Naive thymus-derived CD4-positive, alpha-beta T cell (primary cell): ENCODE measurements around the gene DPH5. TPM values are rescaled to one million over a fixed set of nuclear protein-coding genes. Genes with fewer than 3 reads are reported as not detected.
A peak's percentile ranks its signal among the peaks of the same experiment; 100 is the strongest.

Source experiments
- ATAC-seq: fragments of 150-1000 bp; cut with Tn5 transposase; 2 replicates; pipeline ENCODE4 v1.10.0; 2021; ENCODE audit warnings: mild to moderate bottlenecking, moderate library complexity
- CTCF ChIA-PET: fragments of 350-600 bp; sonication (Branson Sonifier 250); formaldehyde crosslinking; loops from one replicate; lab custom pipeline; 2021; ENCODE audit warnings: antibody characterized with exemption; lab: Charles Lee
- POLR2A ChIA-PET: fragments of 350-600 bp; sonication (Branson Sonifier 250); formaldehyde crosslinking; loops from one replicate; lab custom pipeline; 2021; ENCODE audit warnings: antibody characterized with exemption, inconsistent platforms; lab: Charles Lee
- DNase-seq, 9 donors: peaks; one replicate each; pipeline versions ENCODE4 v3.0.0 to v3.0.0-alpha.2; 2020 to 2022; ENCODE audit warnings: mixed read lengths in 1 of 9
- H3K27ac ChIP-seq: one replicate; pipeline ENCODE4 v1.7.0; 2013; ENCODE audit warnings: mild to moderate bottlenecking, low read depth, low read length, moderate library complexity
- H3K27me3 ChIP-seq, 2 donors: one replicate each; pipeline ENCODE4 v1.7.0; 2013; ENCODE audit warnings: low read length in 2 of 2, mild to moderate bottlenecking in 2 of 2, moderate library complexity in 2 of 2; ENCODE audit not compliant: control insufficient read depth in 2 of 2, insufficient read depth in 2 of 2
- H3K36me3 ChIP-seq, 3 experiments: 1 replicate in 2 of 3; 2 replicates in 1 of 3; pipeline ENCODE4 v1.7.0; 2013; ENCODE audit warnings: low read length in 3 of 3, mild to moderate bottlenecking in 3 of 3, moderate library complexity in 1 of 3; ENCODE audit not compliant: insufficient read depth in 3 of 3, control insufficient read depth in 2 of 3
- H3K4me1 ChIP-seq, 2 donors: one replicate each; pipeline ENCODE4 v1.7.0; 2013; ENCODE audit warnings: low read length in 2 of 2, mild to moderate bottlenecking in 2 of 2, moderate library complexity in 1 of 2; ENCODE audit not compliant: control insufficient read depth in 2 of 2, insufficient read depth in 2 of 2
- H3K4me3 ChIP-seq: 2 replicates; pipeline ENCODE4 v1.7.0; 2013; ENCODE audit warnings: mild to moderate bottlenecking, low read length
- H3K9me3 ChIP-seq, 3 experiments: 1 replicate in 2 of 3; 2 replicates in 1 of 3; pipeline ENCODE4 v1.7.0; 2013; ENCODE audit warnings: low read length in 3 of 3; ENCODE audit not compliant: control insufficient read depth in 2 of 3
- H3K27ac Mint-ChIP-seq, 9 donors: one replicate each; pipeline ENCODE4 v1.8.0; 2020 to 2022; ENCODE audit warnings: mixed read lengths in 9 of 9, mild to moderate bottlenecking in 8 of 9, moderate library complexity in 5 of 9, inconsistent platforms in 2 of 9
- H3K27me3 Mint-ChIP-seq, 5 donors: one replicate each; pipeline ENCODE4 v1.8.0; 2021 to 2022; ENCODE audit warnings: mixed read lengths in 5 of 5, mild to moderate bottlenecking in 1 of 5
- H3K36me3 Mint-ChIP-seq, 5 donors: one replicate each; pipeline ENCODE4 v1.8.0; 2020 to 2022; ENCODE audit warnings: mixed read lengths in 5 of 5, mild to moderate bottlenecking in 3 of 5, inconsistent platforms in 1 of 5
- H3K4me1 Mint-ChIP-seq, 7 donors: one replicate each; pipeline ENCODE4 v1.8.0; 2020 to 2022; ENCODE audit warnings: mixed read lengths in 7 of 7, mild to moderate bottlenecking in 3 of 7, inconsistent platforms in 1 of 7
- H3K4me3 Mint-ChIP-seq, 10 donors: one replicate each; pipeline ENCODE4 v1.8.0; 2020 to 2022; ENCODE audit warnings: mild to moderate bottlenecking in 10 of 10, mixed read lengths in 10 of 10, moderate library complexity in 6 of 10, inconsistent platforms in 2 of 10
- H3K9me3 Mint-ChIP-seq, 11 donors: one replicate each; pipeline ENCODE4 v1.8.0; 2020 to 2022; ENCODE audit warnings: mixed read lengths in 11 of 11, mild to moderate bottlenecking in 4 of 11, inconsistent platforms in 1 of 11, moderate library complexity in 1 of 11
- intact Hi-C, 2 donors: fragments of 100-400 bp; cut with micrococcal nuclease; formaldehyde crosslinking; loops; one replicate each; pipeline ENCODE4 v1.15.1; 2023
- polyA plus RNA-seq, 2 donors: library from polyadenylated mRNA; unstranded; fragments of 300-500 nt; fragmentation: Illumina TruSeq; gene quantifications; one replicate each; pipeline ENCODE4 v1.2.3, GENCODE V29; 2021
- total RNA-seq, 6 experiments: library from RNA in 5 of 6; stranded (reverse) in 5 of 6; gene quantifications; 1 replicate in 5 of 6; 2 replicates in 1 of 6; pipeline ENCODE4 v1.2.3 and lab custom pipeline; 2021 to 2026

The DPH5 gene
- total and polyA plus RNA-seq, 7 experiments from 2014 or later = 26.3 to 72.2 (median 53.7) TPM

DNA sequence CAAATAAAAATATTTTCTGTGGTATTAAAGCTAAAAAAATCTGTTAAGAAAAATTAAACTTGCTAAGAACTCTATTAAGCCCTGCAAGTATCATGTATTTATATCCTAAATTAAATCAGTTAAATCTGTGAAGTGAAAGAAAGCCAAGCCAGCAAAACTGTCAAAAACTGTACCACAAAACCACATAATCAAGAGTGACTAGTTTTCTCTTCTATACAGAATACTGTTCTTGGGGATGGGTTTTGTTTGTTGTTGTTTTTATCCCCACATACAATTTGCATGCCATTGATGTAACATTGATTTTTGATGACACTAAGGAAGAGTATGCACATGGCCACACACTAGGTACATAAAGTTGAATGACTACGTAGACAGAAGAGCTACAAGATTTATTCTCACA lies 20.4 kb downstream of the DPH5 start:
- Histone ChIP-seq H3K27ac (peak overlapping the region; percentile 11), H3K9me3 (no peaks in the 10 kb centered on the region), H3K4me3 (no peak overlapping the region), H3K27me3 (no peaks in the 10 kb centered on the region), H3K36me3 (no peaks in the 10 kb centered on the region), H3K4me1 (peaks cover 28 to 47% of the 10 kb centered on the region in 2 donors)
- DNase-seq (peak in 1 of 9 donors; percentile 29), ATAC-seq (peak; percentile 28)
- Mint-ChIP-seq H3K4me3 (peak overlapping the region in 6 of 10 donors; percentile 18 to 62 (median 30)), H3K9me3 (peaks cover 0 to 11% (median 0%) of the 10 kb centered on the region in 11 donors), H3K27me3 (no peaks in the 10 kb centered on the region), H3K36me3 (peaks cover 25 to 59% (median 38%) of the 10 kb centered on the region in 5 donors), H3K27ac (peak overlapping the region in 8 of 9 donors; percentile 0 to 81 (median 58)), H3K4me1 (peaks cover 46 to 92% (median 64%) of the 10 kb centered on the region in 7 donors)
- intact Hi-C loops = loop anchor here (2.0 to 5.0 kb wide), 3 partner anchors 16 to 76 kb away; no protein-coding TSS in a partner anchor
- CTCF ChIA-PET = interaction anchor here (0.7 to 1.2 kb wide), 2 partner anchors 14 to 15 kb away, joined by 3 to 4 read pairs; no protein-coding TSS in a partner anchor
- POLR2A ChIA-PET = interaction anchor here (0.6 to 3.2 kb wide), 8 partner anchors 8 to 236 kb away, joined by 3 to 15 read pairs (median 5); partner anchors contain the start of gene DPH5

DNA sequence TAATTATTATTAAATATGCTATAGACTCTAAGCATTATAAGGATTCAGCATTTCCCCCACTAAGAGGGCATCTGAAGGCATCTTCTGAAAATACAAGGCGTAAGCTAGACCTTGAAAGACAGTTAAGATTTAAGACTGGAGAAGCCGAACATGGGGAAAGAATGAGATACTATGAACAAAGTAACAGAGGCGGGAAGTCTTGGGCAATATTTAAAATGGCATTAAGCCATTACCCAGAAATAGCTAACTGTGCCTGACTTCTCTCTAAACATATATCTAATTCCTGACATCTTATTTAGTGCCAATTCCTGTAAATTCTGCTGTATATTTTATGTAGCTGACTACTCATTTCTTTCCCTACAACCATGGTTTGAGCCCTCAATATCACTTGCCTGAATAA lies 20.9 kb downstream of the DPH5 start:
- intact Hi-C loops = loop anchor here (1.0 to 5.0 kb wide), 6 partner anchors 8 to 76 kb away; no protein-coding TSS in a partner anchor
- peak overlapping the region in 7 of 9 donors; percentile 8 to 85 (median 67) for H3K27ac Mint-ChIP-seq
- no peak overlapping the region for H3K4me3 ChIP-seq
- ChIA-PET CTCF (interaction anchor here (0.7 to 1.2 kb wide), 3 partner anchors 14 to 284 kb away, joined by 3 to 4 read pairs (median 3); no protein-coding TSS in a partner anchor), POLR2A (interaction anchor here (0.6 to 3.2 kb wide), 11 partner anchors 8 to 237 kb away, joined by 3 to 15 read pairs (median 4); partner anchors contain the start of genes DPH5 and S1PR1)
- H3K4me1 ChIP-seq = peaks cover 28 to 47% of the 10 kb centered on the region in 2 donors
- no peaks in the 10 kb centered on the region for H3K36me3 ChIP-seq
- no peaks in the 10 kb centered on the region for H3K27me3 Mint-ChIP-seq
- peak overlapping the region in 3 of 10 donors; percentile 19 to 62 (median 50) for H3K4me3 Mint-ChIP-seq
- H3K27ac ChIP-seq = peak overlapping the region; percentile 11
- no peak for ATAC-seq
- no peaks in the 10 kb centered on the region for H3K27me3 ChIP-seq
- peaks cover 46 to 90% (median 64%) of the 10 kb centered on the region in 7 donors for H3K4me1 Mint-ChIP-seq
- H3K9me3 ChIP-seq = no peaks in the 10 kb centered on the region
- peaks cover 22 to 57% (median 36%) of the 10 kb centered on the region in 5 donors for H3K36me3 Mint-ChIP-seq
- no peak for DNase-seq
- peaks cover 0 to 11% (median 0%) of the 10 kb centered on the region in 11 donors for H3K9me3 Mint-ChIP-seq

DNA sequence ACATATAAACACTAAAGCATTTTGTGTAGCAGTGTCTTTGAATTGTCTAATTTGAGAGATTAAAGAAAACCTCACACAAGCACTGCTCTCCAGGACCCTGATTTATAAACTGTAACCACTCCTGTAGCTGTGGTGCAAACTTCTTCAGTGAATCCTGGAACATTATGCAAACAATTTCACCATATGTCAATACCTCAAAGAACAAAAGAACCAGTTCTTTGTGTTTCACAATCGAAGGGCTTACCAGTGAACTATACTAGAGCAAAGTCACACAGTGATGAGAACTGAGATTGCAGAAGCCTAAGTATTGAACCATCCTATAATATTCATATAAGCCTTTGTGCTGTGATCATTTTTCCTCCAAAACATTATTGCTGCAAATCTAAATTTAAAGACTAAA lies 21.5 kb downstream of the DPH5 start:
- H3K36me3 Mint-ChIP-seq = peaks cover 22 to 53% (median 30%) of the 10 kb centered on the region in 5 donors
- H3K9me3 Mint-ChIP-seq = peaks cover 0 to 11% (median 0%) of the 10 kb centered on the region in 11 donors
- no peaks in the 10 kb centered on the region for H3K27me3 Mint-ChIP-seq
- ChIA-PET POLR2A (interaction anchor here (0.6 to 3.2 kb wide), 11 partner anchors 8 to 232 kb away, joined by 3 to 15 read pairs (median 4); partner anchors contain the start of genes DPH5 and S1PR1), CTCF (interaction anchor here (1.1 to 1.2 kb wide), 2 partner anchors 16 to 284 kb away, joined by 3 to 4 read pairs; no protein-coding TSS in a partner anchor)
- DNase-seq = peak in 3 of 9 donors; percentile 24 to 29 (median 26)
- Histone ChIP-seq H3K27me3 (no peaks in the 10 kb centered on the region), H3K36me3 (no peaks in the 10 kb centered on the region), H3K9me3 (no peaks in the 10 kb centered on the region), H3K4me3 (no peak overlapping the region), H3K27ac (peak overlapping the region; percentile 34), H3K4me1 (peaks cover 28 to 47% of the 10 kb centered on the region in 2 donors)
- peak; percentile 69 for ATAC-seq
- H3K27ac Mint-ChIP-seq = peak overlapping the region in 7 of 9 donors; percentile 8 to 85 (median 67)
- H3K4me1 Mint-ChIP-seq = peaks cover 46 to 85% (median 64%) of the 10 kb centered on the region in 7 donors
- peak overlapping the region in 4 of 10 donors; percentile 19 to 50 (median 34) for H3K4me3 Mint-ChIP-seq
- intact Hi-C loops = loop anchor here (1.0 to 5.0 kb wide), 5 partner anchors 8 to 77 kb away; no protein-coding TSS in a partner anchor

DNA sequence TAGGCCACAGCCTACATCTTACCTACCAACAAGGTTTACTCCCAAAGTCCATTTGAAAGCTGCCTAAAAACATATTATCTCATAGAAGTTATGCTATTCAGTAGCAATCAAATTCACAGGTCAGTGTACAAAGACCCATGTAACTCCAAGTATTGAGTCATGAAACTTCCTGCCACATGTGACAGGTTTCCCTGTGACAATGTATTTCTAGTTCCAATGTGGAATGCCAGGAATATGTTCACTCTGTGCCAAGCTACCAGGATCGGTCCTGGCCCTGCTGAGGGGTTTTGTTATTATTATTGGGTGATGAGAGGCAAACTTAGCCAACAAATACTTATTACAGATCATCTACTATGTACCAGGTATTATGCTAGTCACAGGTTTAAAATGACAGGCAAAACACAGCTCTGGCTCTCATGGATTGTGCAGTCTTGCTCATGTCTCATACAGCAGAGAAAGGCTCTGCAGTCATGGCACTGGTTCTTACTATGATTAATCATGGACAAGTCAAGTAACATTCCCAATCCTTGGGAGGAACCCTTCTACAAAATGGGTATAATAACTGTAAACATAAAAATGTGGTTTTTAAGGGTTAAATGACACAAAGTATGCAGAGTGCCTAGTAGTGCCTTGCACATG lies 22.5 kb downstream of the DPH5 start:
- H3K27ac ChIP-seq = no peak overlapping the region
- intact Hi-C loops = loop anchor here in 1 of 2 donors (5.0 kb wide), 2 partner anchors 34 to 36 kb away; no protein-coding TSS in a partner anchor
- H3K4me3 Mint-ChIP-seq = peak overlapping the region in 6 of 10 donors; percentile 5 to 60 (median 28)
- H3K27me3 ChIP-seq = no peaks in the 10 kb centered on the region
- no peaks in the 10 kb centered on the region for H3K9me3 ChIP-seq
- ChIA-PET CTCF (interaction anchor here (1.1 kb wide), 1 partner anchor 285 kb away, joined by 3 read pairs; no protein-coding TSS in a partner anchor), POLR2A (interaction anchor here (0.6 to 3.2 kb wide), 10 partner anchors 7 to 233 kb away, joined by 3 to 15 read pairs (median 4); partner anchors contain the start of gene S1PR1)
- H3K4me1 ChIP-seq = peaks cover 28 to 47% of the 10 kb centered on the region in 2 donors
- no peak for DNase-seq
- H3K27ac Mint-ChIP-seq = peak overlapping the region in 8 of 9 donors; percentile 8 to 95 (median 80)
- ATAC-seq = no peak
- peaks cover 42 to 76% (median 57%) of the 10 kb centered on the region in 7 donors for H3K4me1 Mint-ChIP-seq
- H3K36me3 ChIP-seq = peaks cover 0 to under 1% (median 0%) of the 10 kb centered on the region in 3 experiments
- H3K27me3 Mint-ChIP-seq = no peaks in the 10 kb centered on the region
- no peak overlapping the region for H3K4me3 ChIP-seq
- peaks cover 0 to 6% (median 0%) of the 10 kb centered on the region in 11 donors for H3K9me3 Mint-ChIP-seq
- H3K36me3 Mint-ChIP-seq = peaks cover 13 to 50% (median 28%) of the 10 kb centered on the region in 5 donors

DNA sequence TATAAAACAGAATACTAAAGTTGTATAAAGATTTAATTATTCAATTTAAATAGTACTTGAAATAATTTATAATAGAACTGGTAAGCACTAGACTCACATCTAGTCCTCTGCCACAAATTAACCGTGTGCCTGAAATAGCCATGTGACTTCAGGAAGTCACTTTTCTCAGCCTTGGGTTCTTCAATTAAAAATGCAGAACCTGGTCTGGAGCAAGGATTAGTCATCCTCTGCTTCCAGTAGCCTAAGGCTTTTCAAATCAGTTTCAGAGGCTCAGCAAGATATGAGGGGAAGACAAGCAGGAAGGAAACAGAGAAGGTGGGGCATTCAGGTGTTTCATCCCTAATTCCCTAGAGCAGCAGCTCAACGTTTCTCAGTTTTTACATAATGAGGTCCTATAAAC lies 23.0 kb downstream of the DPH5 start:
- Mint-ChIP-seq H3K36me3 (peaks cover 12 to 49% (median 30%) of the 10 kb centered on the region in 5 donors), H3K27me3 (no peaks in the 10 kb centered on the region), H3K27ac (peak overlapping the region in 7 of 9 donors; percentile 41 to 95 (median 85)), H3K4me3 (peak overlapping the region in 7 of 10 donors; percentile 5 to 60 (median 29)), H3K9me3 (peaks cover 0 to 5% (median 0%) of the 10 kb centered on the region in 11 donors), H3K4me1 (peaks cover 42 to 74% (median 56%) of the 10 kb centered on the region in 7 donors)
- intact Hi-C loops = loop anchor here in 1 of 2 donors (5.0 kb wide), 2 partner anchors 35 kb away; no protein-coding TSS in a partner anchor
- DNase-seq (no peak), ATAC-seq (peak; percentile 57)
- no peaks in the 10 kb centered on the region for H3K27me3 ChIP-seq
- H3K4me1 ChIP-seq = peaks cover 28 to 47% of the 10 kb centered on the region in 2 donors
- no peak overlapping the region for H3K27ac ChIP-seq
- peaks cover 0 to 6% (median 3%) of the 10 kb centered on the region in 3 experiments for H3K36me3 ChIP-seq
- no peaks in the 10 kb centered on the region for H3K9me3 ChIP-seq
- CTCF ChIA-PET = no interaction called here
- POLR2A ChIA-PET = interaction anchor here (0.6 to 2.8 kb wide), 7 partner anchors 10 to 128 kb away, joined by 3 to 15 read pairs (median 4); no protein-coding TSS in a partner anchor
- no peak overlapping the region for H3K4me3 ChIP-seq
